22Rv1 (cell line): ENCODE data around the gene CYGB.

Experiments used
- ZFX ChIP-seq: fragments of 450-650 bp; IDR thresholded peaks from 2 replicates; pipeline ENCODE4 v1.6.1; 2017; ENCODE audit warnings: antibody characterized with exemption, borderline replicate concordance
- TF ChIP-seq, protein P1 (sequence below): fragments of 450-650 bp; IDR thresholded peaks from 2 replicates; pipeline ENCODE4 v1.5.1; 2017; ENCODE audit warnings: mild to moderate bottlenecking

- TF ChIP-seq, protein P1, sequence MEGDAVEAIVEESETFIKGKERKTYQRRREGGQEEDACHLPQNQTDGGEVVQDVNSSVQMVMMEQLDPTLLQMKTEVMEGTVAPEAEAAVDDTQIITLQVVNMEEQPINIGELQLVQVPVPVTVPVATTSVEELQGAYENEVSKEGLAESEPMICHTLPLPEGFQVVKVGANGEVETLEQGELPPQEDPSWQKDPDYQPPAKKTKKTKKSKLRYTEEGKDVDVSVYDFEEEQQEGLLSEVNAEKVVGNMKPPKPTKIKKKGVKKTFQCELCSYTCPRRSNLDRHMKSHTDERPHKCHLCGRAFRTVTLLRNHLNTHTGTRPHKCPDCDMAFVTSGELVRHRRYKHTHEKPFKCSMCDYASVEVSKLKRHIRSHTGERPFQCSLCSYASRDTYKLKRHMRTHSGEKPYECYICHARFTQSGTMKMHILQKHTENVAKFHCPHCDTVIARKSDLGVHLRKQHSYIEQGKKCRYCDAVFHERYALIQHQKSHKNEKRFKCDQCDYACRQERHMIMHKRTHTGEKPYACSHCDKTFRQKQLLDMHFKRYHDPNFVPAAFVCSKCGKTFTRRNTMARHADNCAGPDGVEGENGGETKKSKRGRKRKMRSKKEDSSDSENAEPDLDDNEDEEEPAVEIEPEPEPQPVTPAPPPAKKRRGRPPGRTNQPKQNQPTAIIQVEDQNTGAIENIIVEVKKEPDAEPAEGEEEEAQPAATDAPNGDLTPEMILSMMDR: no peak
- TF ChIP-seq ZFX: no peak
Measured at GRCh38 chr17:76577876-76578275, 40.4 kb upstream of the CYGB start.
